AG04450 (cell line): ENCODE data around the gene MTTP. TPM values are rescaled to one million over a fixed set of nuclear protein-coding genes. Genes with fewer than 3 reads are reported as not detected.
"Not testable (repeated sequence)": the region's sequence is repeated elsewhere in the genome, so short reads cannot be mapped to it uniquely, and the experiment has no call there.

ENCODE experiments used
- CTCF ChIA-PET: fragments of 300-600, 350-600 bp; formaldehyde crosslinking; extraction: SDS; loops from one replicate; lab custom pipeline; 2022; ENCODE audit warnings: antibody characterized with exemption, inconsistent platforms; lab: Charles Lee
- POLR2A ChIA-PET: fragments of 350-600 bp; formaldehyde crosslinking; extraction: SDS; loops from one replicate; lab custom pipeline; 2021; ENCODE audit warnings: antibody characterized with exemption, inconsistent platforms; lab: Yijun Ruan, JAX
- DNase-seq: peaks from one replicate; pipeline ENCODE4 v3.0.0-alpha.2; 2011; ENCODE audit warnings: low read depth, low spot score
- H3K27ac ChIP-seq: one replicate; pipeline ENCODE4 v1.5.1; 2012; ENCODE audit warnings: low read depth, low read length, control low read depth
- H3K27me3 ChIP-seq: one replicate; pipeline ENCODE4 v1.6.0; 2012; ENCODE audit warnings: low read length; ENCODE audit not compliant: control insufficient read depth, insufficient read depth
- H3K4me3 ChIP-seq: 2 replicates; pipeline ENCODE4 v1.5.1; 2011; ENCODE audit warnings: mild to moderate bottlenecking, low read depth, low read length, control low read depth
- H3K9me3 ChIP-seq: 2 replicates; pipeline ENCODE4 v1.5.1; 2012; ENCODE audit warnings: low read length; ENCODE audit not compliant: control insufficient read depth, insufficient read depth
- polyA minus RNA-seq: library from RNA; depleted of rRNA, polyadenylated mRNA; stranded (reverse); fragments of >200 nt; gene quantifications from 2 replicates; pipeline ENCODE4 v1.2.3, GENCODE V29; 2011; rRNA and poly(A)+ RNA removed
- polyA plus RNA-seq: library from polyadenylated mRNA; depleted of rRNA; stranded (reverse); fragments of >200 nt; gene quantifications from 2 replicates; pipeline ENCODE4 v1.2.3, GENCODE V29; 2011; rRNA removed
- TF ChIP-seq, protein P1 (sequence below): IDR thresholded peaks from 2 replicates; pipeline ENCODE4 v1.5.1; 2011; ENCODE audit warnings: low read depth, low read length, control low read depth, inconsistent platforms

Gene MTTP
- polyA plus RNA-seq (0.02 TPM in 2 replicates), polyA minus RNA-seq (not detected in 2 replicates)

DNA sequence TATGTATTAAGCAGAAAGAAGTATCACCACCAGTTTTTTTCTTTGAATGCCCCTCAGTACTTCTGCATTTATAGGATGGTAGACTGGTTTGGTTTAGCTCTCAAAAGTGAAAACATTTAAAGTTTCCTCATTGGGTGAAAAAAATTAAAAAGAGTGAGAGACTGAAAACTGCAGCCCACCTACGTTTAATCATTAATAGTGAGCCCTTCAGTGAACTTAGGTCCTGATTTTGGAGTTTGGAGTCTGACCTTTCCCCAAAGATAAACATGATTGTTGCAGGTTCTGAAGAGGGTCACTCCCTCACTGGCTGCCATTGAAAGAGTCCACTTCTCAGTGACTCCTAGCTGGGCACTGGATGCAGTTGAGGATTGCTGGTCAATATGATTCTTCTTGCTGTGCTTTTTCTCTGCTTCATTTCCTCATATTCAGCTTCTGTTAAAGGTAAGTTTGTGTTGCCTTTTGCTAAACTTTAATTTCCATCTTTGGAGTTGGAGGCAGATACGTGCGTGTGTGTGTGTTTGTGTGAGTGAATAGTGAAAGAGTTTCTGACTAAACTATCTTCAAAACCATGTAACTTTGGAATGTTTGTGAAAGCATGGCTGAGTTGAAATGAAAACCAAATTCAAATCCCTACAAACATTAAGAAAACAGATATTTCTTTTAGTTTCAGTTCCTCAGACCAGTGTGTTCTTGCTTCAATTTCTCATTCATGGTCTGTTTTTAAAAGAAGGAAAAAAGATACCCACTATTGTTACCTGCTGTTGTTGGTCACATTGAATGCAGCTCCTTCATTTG is at the start of gene MTTP:
MTTP (plus strand) TSS at position 295 of the 795 bp plus-strand sequence; CDS start at position 381, 86 bp downstream.
- Histone ChIP-seq H3K27ac (no peak within 1 kb of the TSS), H3K4me3 (no peak within 1 kb of the TSS), H3K9me3 (no peaks in the 10 kb centered on the region), H3K27me3 (no peaks in the 10 kb centered on the region)
- CTCF ChIA-PET = no interaction called here
- POLR2A ChIA-PET = no interaction called here
- no peak for DNase-seq
- TF ChIP-seq, protein P1, sequence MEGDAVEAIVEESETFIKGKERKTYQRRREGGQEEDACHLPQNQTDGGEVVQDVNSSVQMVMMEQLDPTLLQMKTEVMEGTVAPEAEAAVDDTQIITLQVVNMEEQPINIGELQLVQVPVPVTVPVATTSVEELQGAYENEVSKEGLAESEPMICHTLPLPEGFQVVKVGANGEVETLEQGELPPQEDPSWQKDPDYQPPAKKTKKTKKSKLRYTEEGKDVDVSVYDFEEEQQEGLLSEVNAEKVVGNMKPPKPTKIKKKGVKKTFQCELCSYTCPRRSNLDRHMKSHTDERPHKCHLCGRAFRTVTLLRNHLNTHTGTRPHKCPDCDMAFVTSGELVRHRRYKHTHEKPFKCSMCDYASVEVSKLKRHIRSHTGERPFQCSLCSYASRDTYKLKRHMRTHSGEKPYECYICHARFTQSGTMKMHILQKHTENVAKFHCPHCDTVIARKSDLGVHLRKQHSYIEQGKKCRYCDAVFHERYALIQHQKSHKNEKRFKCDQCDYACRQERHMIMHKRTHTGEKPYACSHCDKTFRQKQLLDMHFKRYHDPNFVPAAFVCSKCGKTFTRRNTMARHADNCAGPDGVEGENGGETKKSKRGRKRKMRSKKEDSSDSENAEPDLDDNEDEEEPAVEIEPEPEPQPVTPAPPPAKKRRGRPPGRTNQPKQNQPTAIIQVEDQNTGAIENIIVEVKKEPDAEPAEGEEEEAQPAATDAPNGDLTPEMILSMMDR = no peak

DNA sequence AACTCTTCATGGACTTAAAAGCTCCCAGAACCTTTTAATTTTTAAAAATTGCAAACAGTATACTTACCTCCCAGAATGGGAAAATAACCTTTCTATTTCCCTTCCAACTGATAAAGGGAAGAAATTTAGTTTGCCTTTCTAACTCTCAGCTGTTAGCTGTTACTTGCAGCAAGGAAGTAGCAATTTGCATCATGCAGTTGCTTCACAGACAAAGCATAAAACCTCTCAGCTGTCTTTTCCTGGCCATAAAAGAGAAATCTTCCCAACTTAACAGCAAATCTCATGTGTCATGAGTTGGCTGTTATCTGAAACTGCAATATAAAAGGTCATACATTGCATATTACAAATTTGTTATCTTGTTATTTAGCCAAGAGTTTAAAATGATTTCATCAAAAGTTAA is 45.4 kb upstream of the MTTP start:
- TF ChIP-seq, protein P1 = no peak
- no peak overlapping the region for H3K4me3 ChIP-seq
- no peak for DNase-seq
- no peaks in the 10 kb centered on the region for H3K27me3 ChIP-seq
- no peaks in the 10 kb centered on the region for H3K9me3 ChIP-seq
- ChIA-PET CTCF (interaction anchor here (0.6 kb wide), 1 partner anchor 13 kb away, joined by 3 read pairs; no protein-coding TSS in a partner anchor), POLR2A (no interaction called here)
- no peak overlapping the region for H3K27ac ChIP-seq

DNA sequence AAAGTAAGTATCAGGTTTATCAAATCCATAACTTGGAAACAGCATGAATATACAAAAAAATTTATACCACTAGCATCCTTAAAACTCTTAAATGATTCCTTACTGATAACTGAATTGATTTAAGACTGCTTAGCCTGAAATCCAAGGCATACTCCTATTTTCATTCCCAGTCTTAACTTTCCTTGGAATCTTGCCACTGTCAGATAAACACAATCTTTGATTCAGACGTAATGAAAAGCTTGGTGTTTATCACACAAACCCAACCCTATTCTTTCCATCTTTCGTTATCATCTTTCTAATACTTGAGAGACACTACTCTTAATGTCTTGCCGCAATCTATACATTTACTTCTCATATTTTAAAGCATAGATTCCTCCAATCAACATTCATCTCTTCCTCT is 44.7 kb upstream of the MTTP start:
- no peaks in the 10 kb centered on the region for H3K27me3 ChIP-seq
- no peak overlapping the region for H3K4me3 ChIP-seq
- no peaks in the 10 kb centered on the region for H3K9me3 ChIP-seq
- POLR2A ChIA-PET = no interaction called here
- no peak overlapping the region for H3K27ac ChIP-seq
- CTCF ChIA-PET = no interaction called here
- no peak for DNase-seq
- TF ChIP-seq, protein P1 = no peak

DNA sequence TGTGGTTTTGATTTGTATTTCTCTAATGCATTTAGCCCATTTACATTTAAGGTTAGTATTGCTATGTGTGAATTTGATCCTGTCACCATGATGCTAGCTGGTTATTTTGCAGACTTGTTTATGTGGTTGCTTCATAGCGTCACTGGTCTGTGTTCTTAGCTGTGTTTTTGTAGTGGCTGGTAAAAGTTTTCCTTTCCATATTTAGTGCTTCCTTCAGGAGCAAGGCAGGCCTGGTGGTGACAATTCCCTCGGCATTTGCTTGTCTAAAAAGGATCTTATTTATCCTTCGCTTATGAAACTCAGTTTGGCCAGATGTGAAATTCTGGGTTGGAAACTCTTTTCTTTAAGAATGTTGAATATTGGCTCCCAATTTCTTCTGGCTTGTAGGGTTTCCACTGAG is 39.9 kb upstream of the MTTP start:
- H3K27me3 ChIP-seq, H3K4me3 ChIP-seq, DNase-seq, H3K9me3 ChIP-seq, POLR2A ChIA-PET, H3K27ac ChIP-seq: not testable (repeated sequence)
- CTCF ChIA-PET = interaction anchor here (0.7 kb wide), 1 partner anchor 323 kb away, joined by 3 read pairs; no protein-coding TSS in a partner anchor

DNA sequence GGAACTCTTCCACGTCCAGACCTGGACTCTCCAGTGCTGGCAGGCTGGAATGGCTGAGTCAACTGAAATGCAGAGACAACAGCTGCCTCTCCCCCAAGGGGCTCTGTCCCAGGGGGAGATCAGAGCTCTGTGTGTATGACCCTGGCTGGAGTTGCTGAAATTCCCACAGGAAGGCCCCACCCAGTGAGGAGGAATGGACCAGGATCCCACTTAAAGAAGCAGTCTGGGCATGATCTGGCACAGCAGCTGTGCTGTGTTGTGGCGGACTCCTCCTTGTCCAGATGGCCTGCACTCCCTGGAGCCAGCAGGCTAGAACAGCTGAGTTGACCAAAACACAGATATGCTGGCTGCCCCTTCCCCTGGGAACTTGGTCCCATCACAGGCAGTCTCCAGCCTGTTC is 38.4 kb upstream of the MTTP start:
- Histone ChIP-seq H3K4me3 (no peak overlapping the region), H3K27me3 (no peaks in the 10 kb centered on the region), H3K27ac (no peak overlapping the region), H3K9me3 (no peaks in the 10 kb centered on the region)
- TF ChIP-seq, protein P1 = no peak
- CTCF ChIA-PET = no interaction called here
- POLR2A ChIA-PET = no interaction called here
- DNase-seq = no peak
